Upper lobe of left lung (tissue), 4 donors: ENCODE data around the gene MAP2K5.

Experiments used
- CTCF ChIP-seq, 6 experiments: fragments of 450-650 bp in 4 of 6; fragments of 200-600 bp in 2 of 6; sonication (generic) in 2 of 6; IDR thresholded peaks; one replicate each; pipeline ENCODE4 v1.5.1; 2016 to 2019; ENCODE audit warnings: antibody characterized with exemption in 6 of 6
- EP300 ChIP-seq, 4 donors: sonication (generic); formaldehyde crosslinking; IDR thresholded peaks; one replicate each; pipeline ENCODE4 v1.5.1; 2017; ENCODE audit warnings: antibody characterized with exemption in 4 of 4, control low read depth in 2 of 4
- POLR2A ChIP-seq, 4 donors: fragments of 450-650 bp; IDR thresholded peaks; one replicate each; pipeline ENCODE4 v1.5.1; 2016 to 2017; ENCODE audit warnings: antibody characterized with exemption in 4 of 4, mild to moderate bottlenecking in 2 of 4
- POLR2AphosphoS5 ChIP-seq, 2 donors: sonication (generic); formaldehyde crosslinking; IDR thresholded peaks; one replicate each; pipeline ENCODE4 v1.5.1; 2017; ENCODE audit warnings: antibody characterized with exemption in 2 of 2

- TF ChIP-seq CTCF (IDR thresholded peaks at IDR 0.05) (no peak), POLR2A (IDR thresholded peaks at IDR 0.05) (no peak), POLR2AphosphoS5 (IDR thresholded peaks at IDR 0.05) (no peak), EP300 (IDR thresholded peaks at IDR 0.05) (no peak)
These were observed 17.8 kb downstream of the MAP2K5 start for GRCh38 chr15:67560320-67560719.
